HS-27A (cell line): ENCODE measurements around the gene SLC6A18.

Source experiments
- DNase-seq: peaks from one replicate; pipeline ENCODE4 v3.0.0-alpha.2; 2012; ENCODE audit warnings: low read depth, missing footprints

SLC6A18 gene

DNA sequence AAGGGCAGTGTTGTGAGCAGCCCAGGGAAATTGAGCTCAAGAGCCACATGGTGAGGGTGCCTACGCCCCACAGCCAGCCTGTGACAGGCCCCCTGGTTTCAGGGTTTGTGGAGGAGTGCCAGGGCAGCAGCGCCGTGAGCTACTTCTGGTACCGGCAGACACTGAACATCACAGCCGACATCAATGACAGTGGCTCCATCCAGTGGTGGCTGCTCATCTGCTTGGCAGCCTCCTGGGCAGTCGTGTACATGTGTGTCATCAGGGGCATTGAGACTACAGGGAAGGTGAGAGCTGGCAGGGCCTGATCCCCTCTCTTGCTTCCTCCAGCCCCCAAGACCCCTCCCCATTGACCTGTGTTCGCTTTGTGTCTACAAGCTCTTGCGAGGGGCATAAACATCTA lies 10.2 kb downstream of the SLC6A18 start:
- DNase-seq: no peak

- DNase-seq: no peak
Measured at GRCh38 chr5:1235838-1236237, 10.7 kb downstream of the SLC6A18 start.

GRCh38 chr5:1239505-1240251 lies 14.5 kb downstream of the SLC6A18 start:
- no peak for DNase-seq

DNA sequence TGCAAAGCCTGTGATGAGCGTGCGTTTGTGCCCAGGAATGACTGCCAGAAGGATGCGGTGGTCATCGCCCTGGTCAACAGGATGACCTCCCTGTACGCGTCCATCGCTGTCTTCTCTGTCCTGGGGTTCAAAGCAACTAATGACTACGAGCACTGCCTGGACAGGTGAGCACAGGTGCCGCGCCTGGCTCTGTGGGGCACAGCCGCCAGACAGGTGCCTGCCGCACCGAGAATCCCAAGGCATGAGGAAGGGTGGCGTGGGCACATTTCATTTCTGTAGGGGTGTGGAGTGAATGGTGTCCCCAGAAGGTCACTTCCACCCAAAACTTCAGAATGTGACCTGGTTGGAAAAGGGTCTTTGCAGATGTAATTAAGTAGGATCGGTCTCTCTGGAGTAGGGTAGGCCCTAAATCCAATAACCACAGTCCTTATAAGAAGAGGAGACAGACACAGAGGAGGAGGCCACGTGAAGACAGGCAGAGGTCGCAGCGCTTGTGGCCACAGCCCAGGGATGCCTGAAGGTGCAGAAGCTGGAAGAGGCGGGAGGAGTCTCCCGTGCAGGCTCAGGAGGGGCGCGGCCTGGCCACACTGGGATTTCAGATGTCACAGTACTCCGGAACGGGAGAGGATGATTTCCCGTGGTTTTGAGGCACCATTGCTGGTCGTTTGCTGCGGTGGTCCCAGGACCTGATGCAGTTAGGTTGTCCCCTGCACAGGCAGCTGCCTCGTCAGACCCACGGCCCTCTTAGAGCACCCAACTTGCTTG lies 15.5 kb downstream of the SLC6A18 start:
- no peak for DNase-seq

- DNase-seq: no peak
Measured at GRCh38 chr5:1241509-1242080, 16.4 kb downstream of the SLC6A18 start.

DNA sequence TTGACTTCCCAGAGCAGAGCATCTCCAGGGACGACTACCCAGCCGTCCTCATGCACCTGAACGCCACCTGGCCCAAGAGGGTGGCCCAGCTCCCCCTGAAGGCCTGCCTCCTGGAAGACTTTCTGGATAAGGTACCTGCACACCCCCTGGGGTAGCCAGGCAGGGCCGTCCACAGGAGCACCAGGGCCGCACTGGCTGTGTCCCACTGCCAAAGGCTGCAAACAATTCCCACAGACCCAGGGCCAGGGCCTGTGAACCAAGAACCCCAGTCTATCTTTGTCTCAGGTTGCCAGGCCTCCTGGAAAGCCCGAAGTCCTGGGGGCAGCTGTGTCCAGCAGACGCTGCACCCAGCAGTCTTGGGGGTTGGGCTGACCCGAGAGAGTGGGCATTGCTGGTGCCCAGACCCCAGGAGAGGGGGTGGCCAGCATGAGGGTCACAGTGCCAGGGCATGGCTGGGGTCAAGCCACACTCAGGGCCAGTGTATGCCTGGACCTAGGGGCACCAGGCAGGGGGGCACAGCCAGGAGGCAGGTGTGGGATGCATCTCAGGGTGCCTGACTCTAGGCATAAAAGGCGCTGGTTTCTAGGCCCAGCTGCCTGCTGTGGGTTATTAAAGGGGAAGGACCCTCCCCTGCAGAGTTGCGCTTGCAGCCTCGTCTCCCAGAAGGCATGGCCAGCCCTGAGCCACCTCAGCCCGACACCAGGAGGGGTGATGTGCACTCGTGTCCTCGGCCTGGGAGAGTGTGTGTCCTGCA lies 17.7 kb downstream of the SLC6A18 start:
- no peak for DNase-seq

GRCh38 chr5:1243487-1244130 lies 18.4 kb downstream of the SLC6A18 start:
- no peak for DNase-seq

GRCh38 chr5:1244255-1244654 lies 19.1 kb downstream of the SLC6A18 start:
- no peak for DNase-seq

GRCh38 chr5:1244976-1245375 lies 19.8 kb downstream of the SLC6A18 start:
- no peak for DNase-seq

DNA sequence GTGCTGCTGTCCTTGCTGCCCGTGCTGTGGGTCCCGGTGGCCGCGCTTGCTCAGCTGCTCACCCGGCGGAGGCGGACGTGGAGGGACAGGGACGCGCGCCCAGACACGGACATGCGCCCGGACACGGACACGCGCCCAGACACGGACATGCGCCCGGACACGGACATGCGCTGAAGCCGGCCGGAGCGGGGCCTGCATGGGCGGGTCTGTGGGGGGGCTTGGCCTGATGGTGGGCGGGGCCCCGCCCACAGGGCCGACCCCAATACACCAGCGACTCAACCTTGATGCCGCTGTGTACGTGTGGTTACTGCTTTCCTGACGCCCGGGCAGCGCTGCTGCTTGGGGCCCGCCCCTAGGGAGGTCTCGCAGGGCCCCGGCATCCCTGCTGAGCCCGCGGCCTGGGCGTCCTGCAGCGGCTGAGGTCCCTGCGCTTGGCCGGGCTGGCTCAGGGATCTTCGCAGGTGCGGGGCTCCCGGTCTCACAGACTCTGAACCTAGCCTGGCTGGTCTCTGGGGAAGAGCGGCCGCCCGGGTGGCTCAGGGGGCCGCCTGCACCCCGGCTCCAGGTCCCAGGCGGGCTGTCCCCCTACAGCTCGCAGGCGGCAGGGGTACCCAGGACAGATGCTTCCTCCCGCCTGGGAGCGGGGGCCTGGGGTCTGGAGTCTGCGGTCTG lies 20.9 kb downstream of the SLC6A18 start:
- DNase-seq: no peak

DNA sequence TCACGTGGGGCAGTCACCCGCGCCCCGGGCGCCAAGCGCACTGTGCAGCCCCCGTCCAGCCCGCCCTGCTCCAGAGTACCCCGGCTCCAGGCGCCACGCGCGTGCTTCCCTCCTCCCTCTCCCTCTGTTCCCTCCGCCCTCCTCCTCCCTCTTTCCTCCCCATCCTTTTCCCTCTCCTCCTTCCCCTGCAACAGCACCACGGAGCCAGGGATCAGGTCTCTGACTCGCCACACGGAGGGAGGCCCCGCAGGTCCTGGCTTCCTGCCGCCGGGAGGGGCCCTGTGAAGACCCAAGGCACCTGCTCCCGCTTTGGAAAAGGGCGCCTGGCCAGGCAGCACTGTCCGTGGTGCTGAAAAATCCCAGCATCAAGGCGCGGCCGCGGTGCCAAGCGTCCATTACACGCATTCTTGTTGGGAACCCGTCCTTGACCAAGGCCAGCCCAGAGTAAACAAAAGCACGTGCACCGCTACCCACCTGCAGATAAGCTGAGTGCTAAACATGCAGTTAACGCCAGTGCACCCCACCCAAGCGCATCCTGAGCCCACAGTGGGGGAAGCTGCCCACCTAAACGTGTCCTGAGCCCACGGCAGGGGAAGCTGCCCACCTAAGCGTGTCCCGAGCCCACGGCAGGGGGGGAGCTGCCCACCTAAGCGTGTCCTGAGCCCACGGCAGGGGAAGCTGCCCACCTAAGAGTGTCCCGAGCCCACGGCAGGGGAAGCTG lies 21.7 kb downstream of the SLC6A18 start:
- DNase-seq: no peak

GRCh38 chr5:1247811-1248210 lies 22.6 kb downstream of the SLC6A18 start:
- DNase-seq: no peak

GRCh38 chr5:1249366-1250280 lies 24.4 kb downstream of the SLC6A18 start:
- DNase-seq: no peak

GRCh38 chr5:1251678-1252580 lies 26.7 kb downstream of the SLC6A18 start:
- DNase-seq: no peak

- no peak for DNase-seq
Measured at GRCh38 chr5:1252681-1253080, 27.5 kb downstream of the SLC6A18 start.

- no peak for DNase-seq
Measured at GRCh38 chr5:1253456-1254105, 28.4 kb downstream of the SLC6A18 start.

DNA sequence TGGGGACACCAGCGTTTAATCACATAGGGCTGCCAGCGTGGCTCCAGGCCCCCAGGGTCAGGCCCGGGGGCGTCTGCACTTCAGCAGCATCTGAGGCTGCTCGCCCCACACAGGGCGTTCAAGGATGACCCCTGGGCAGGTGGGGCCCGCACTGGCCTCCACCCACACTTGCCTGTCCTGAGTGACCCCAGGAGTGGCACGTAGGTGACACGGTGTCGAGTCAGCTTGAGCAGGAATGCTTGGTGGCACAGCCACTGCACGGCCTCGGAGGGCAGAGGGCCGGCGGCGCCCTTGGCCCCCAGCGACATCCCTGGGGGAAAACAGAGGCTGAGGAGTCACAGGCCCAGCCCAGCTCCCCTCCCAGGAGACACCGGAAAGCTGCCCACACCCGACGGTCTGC lies 29.0 kb downstream of the SLC6A18 start:
- DNase-seq: no peak

GRCh38 chr5:1255081-1255561 lies 29.9 kb downstream of the SLC6A18 start:
- no peak for DNase-seq
